Neural progenitor cell (in vitro differentiated cells): ENCODE data around the gene UGT1A3.

Experiments
- EZH2 ChIP-seq: fragments of 200-600 bp; sonication (generic); IDR thresholded peaks from 2 replicates; pipeline ENCODE4 v1.6.1; 2017; ENCODE audit warnings: antibody characterized with exemption, mild to moderate bottlenecking, moderate library complexity
- EZH2phosphoT487 ChIP-seq: fragments of 200-600 bp; sonication (generic); IDR thresholded peaks from 2 replicates; pipeline ENCODE4 v1.6.1; 2017; ENCODE audit warnings: antibody characterized with exemption
- TF ChIP-seq, protein P1 (sequence below): fragments of 200-600 bp; sonication (generic); IDR thresholded peaks from 2 replicates; pipeline ENCODE4 v1.5.1; 2017; ENCODE audit warnings: antibody characterized with exemption, mild to moderate bottlenecking

DNA sequence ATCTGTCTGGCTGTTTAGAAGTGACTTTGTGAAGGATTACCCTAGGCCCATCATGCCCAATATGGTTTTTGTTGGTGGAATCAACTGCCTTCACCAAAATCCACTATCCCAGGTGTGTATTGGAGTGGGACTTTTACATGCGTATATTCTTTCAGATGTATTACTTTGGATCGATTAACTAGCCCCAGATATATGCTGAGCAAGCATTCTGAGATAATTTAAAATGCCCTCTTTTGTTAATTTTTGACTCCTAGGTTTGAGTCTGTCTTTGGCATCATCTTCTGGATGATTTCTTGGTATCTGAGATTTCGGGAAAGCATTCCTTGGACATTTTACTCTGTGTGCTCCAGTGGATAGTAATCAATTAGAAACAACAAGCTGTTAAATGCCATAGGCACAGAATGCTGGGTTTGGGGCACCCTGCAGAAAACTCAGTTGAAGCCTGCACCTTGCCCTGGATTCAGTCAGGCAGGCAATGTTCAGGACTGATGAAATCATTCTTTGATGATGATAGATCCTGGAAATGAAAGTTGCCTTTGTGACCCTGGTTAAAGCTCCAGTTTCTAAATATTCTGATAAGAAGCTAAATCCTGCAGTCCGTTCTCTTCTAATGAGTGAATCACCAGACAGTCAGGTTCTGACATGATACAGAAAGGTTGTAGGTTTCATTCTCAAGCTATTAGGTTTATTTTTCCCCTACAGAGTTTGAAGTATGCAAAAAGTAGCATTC, 32.4 kb downstream of the UGT1A3 start:
- TF ChIP-seq, protein P1, sequence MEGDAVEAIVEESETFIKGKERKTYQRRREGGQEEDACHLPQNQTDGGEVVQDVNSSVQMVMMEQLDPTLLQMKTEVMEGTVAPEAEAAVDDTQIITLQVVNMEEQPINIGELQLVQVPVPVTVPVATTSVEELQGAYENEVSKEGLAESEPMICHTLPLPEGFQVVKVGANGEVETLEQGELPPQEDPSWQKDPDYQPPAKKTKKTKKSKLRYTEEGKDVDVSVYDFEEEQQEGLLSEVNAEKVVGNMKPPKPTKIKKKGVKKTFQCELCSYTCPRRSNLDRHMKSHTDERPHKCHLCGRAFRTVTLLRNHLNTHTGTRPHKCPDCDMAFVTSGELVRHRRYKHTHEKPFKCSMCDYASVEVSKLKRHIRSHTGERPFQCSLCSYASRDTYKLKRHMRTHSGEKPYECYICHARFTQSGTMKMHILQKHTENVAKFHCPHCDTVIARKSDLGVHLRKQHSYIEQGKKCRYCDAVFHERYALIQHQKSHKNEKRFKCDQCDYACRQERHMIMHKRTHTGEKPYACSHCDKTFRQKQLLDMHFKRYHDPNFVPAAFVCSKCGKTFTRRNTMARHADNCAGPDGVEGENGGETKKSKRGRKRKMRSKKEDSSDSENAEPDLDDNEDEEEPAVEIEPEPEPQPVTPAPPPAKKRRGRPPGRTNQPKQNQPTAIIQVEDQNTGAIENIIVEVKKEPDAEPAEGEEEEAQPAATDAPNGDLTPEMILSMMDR = no peak
- TF ChIP-seq EZH2phosphoT487 (no peak), EZH2 (no peak)
